ENCODE results near the gene ENG. TPM values are rescaled to one million over a fixed set of nuclear protein-coding genes. Genes with fewer than 3 reads are reported as not detected.
A peak's percentile ranks its signal among the peaks of the same experiment; 100 is the strongest.

ENG gene
- total RNA-seq, 3 donors from 2014 or later (not counting 1 experiment from before 2014, with no cell fraction given) = 8.5 to 13.6 (median 12.3) TPM

- Histone ChIP-seq H3K27ac (ENCODE audit: low read length) (no peak overlapping the region), H3K4me3 (ENCODE audit: low read length) (no peak overlapping the region), H3K4me1 (ENCODE audit: control insufficient read depth, insufficient read depth, low read length) (no peaks in the 10 kb centered on the region), H3K9me3 (ENCODE audit: control insufficient read depth, insufficient read depth, low read length) (no peaks in the 10 kb centered on the region), H3K27me3 (ENCODE audit: control insufficient read depth, insufficient read depth, low read length) (no peaks in the 10 kb centered on the region), H3K36me3 (ENCODE audit: control insufficient read depth, insufficient read depth, low read length) (peaks cover 3% of the 10 kb centered on the region)
- 86% methylated on average over 5 of the region's 6 CpGs for WGBS (ENCODE audit: insufficient coverage)
- Mint-ChIP-seq H3K27ac (peak overlapping the region in 1 of 2 donors; percentile 66), H3K4me3 (peak overlapping the region; percentile 75), H3K36me3 (no peaks in the 10 kb centered on the region), H3K4me1 (peaks cover 5 to 7% of the 10 kb centered on the region in 2 donors), H3K27me3 (ENCODE audit: low read depth in 2 of 2) (no peaks in the 10 kb centered on the region), H3K9me3 (no peaks in the 10 kb centered on the region)
- ATAC-seq = no peak
- TF ChIP-seq, protein P1, sequence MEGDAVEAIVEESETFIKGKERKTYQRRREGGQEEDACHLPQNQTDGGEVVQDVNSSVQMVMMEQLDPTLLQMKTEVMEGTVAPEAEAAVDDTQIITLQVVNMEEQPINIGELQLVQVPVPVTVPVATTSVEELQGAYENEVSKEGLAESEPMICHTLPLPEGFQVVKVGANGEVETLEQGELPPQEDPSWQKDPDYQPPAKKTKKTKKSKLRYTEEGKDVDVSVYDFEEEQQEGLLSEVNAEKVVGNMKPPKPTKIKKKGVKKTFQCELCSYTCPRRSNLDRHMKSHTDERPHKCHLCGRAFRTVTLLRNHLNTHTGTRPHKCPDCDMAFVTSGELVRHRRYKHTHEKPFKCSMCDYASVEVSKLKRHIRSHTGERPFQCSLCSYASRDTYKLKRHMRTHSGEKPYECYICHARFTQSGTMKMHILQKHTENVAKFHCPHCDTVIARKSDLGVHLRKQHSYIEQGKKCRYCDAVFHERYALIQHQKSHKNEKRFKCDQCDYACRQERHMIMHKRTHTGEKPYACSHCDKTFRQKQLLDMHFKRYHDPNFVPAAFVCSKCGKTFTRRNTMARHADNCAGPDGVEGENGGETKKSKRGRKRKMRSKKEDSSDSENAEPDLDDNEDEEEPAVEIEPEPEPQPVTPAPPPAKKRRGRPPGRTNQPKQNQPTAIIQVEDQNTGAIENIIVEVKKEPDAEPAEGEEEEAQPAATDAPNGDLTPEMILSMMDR (IDR thresholded peaks at IDR 0.05) = no peak
- DNase-seq = no peak
- intact Hi-C loops (cut with micrococcal nuclease) = no loop called here
Measured at GRCh38 chr9:127829205-127829906, 25.1 kb downstream of the ENG start.

GRCh38 chr9:127828262-127829031 lies 26.0 kb downstream of the ENG start:
- Histone ChIP-seq H3K4me1 (ENCODE audit: control insufficient read depth, insufficient read depth, low read length) (no peaks in the 10 kb centered on the region), H3K4me3 (ENCODE audit: low read length) (no peak overlapping the region), H3K9me3 (ENCODE audit: control insufficient read depth, insufficient read depth, low read length) (no peaks in the 10 kb centered on the region), H3K36me3 (ENCODE audit: control insufficient read depth, insufficient read depth, low read length) (peaks cover 6% of the 10 kb centered on the region), H3K27ac (ENCODE audit: low read length) (no peak overlapping the region), H3K27me3 (ENCODE audit: control insufficient read depth, insufficient read depth, low read length) (no peaks in the 10 kb centered on the region)
- DNase-seq = no peak
- Mint-ChIP-seq H3K4me1 (peaks cover 5 to 7% of the 10 kb centered on the region in 2 donors), H3K27ac (peak overlapping the region in 1 of 2 donors; percentile 66), H3K27me3 (ENCODE audit: low read depth in 2 of 2) (no peaks in the 10 kb centered on the region), H3K36me3 (no peaks in the 10 kb centered on the region), H3K9me3 (no peaks in the 10 kb centered on the region), H3K4me3 (peak overlapping the region; percentile 75)
- TF ChIP-seq, protein P1 (IDR thresholded peaks at IDR 0.05) = no peak
- WGBS (ENCODE audit: insufficient coverage) = 85% methylated on average over 34 of the region's 34 CpGs
- intact Hi-C loops (cut with micrococcal nuclease) = no loop called here
- ATAC-seq = peak in 1 of 3 donors; percentile 64

GRCh38 chr9:127826253-127826913 lies 28.1 kb downstream of the ENG start:
- intact Hi-C loops (cut with micrococcal nuclease) = no loop called here
- H3K36me3 ChIP-seq (ENCODE audit: control insufficient read depth, insufficient read depth, low read length) = peaks cover 6% of the 10 kb centered on the region
- peaks cover 5 to 7% of the 10 kb centered on the region in 2 donors for H3K4me1 Mint-ChIP-seq
- no peak overlapping the region for H3K27ac ChIP-seq (ENCODE audit: low read length)
- 92% methylated on average over 7 of the region's 7 CpGs for WGBS (ENCODE audit: insufficient coverage)
- no peaks in the 10 kb centered on the region for H3K27me3 Mint-ChIP-seq (ENCODE audit: low read depth in 2 of 2)
- TF ChIP-seq, protein P1 (IDR thresholded peaks at IDR 0.05) = no peak
- H3K36me3 Mint-ChIP-seq = no peaks in the 10 kb centered on the region
- DNase-seq (no peak), ATAC-seq (no peak)
- H3K27me3 ChIP-seq (ENCODE audit: control insufficient read depth, insufficient read depth, low read length) = no peaks in the 10 kb centered on the region
- H3K27ac Mint-ChIP-seq = no peak overlapping the region
- H3K4me1 ChIP-seq (ENCODE audit: control insufficient read depth, insufficient read depth, low read length) = no peaks in the 10 kb centered on the region
- H3K4me3 ChIP-seq (ENCODE audit: low read length) = no peak overlapping the region
- H3K9me3 ChIP-seq (ENCODE audit: control insufficient read depth, insufficient read depth, low read length) = no peaks in the 10 kb centered on the region
- H3K4me3 Mint-ChIP-seq = no peak overlapping the region
- H3K9me3 Mint-ChIP-seq = no peaks in the 10 kb centered on the region

All from natural killer cell (primary cell).